GM15510 (cell line): Measurements from ENCODE around the gene COMMD3.

Experiments
- POLR2A ChIP-seq: IDR thresholded peaks from 3 replicates; pipeline ENCODE4 v1.6.1; 2011; ENCODE audit warnings: borderline replicate concordance; ENCODE audit not compliant: insufficient read length; ENCODE audit errors: extremely low read depth

Gene COMMD3

DNA sequence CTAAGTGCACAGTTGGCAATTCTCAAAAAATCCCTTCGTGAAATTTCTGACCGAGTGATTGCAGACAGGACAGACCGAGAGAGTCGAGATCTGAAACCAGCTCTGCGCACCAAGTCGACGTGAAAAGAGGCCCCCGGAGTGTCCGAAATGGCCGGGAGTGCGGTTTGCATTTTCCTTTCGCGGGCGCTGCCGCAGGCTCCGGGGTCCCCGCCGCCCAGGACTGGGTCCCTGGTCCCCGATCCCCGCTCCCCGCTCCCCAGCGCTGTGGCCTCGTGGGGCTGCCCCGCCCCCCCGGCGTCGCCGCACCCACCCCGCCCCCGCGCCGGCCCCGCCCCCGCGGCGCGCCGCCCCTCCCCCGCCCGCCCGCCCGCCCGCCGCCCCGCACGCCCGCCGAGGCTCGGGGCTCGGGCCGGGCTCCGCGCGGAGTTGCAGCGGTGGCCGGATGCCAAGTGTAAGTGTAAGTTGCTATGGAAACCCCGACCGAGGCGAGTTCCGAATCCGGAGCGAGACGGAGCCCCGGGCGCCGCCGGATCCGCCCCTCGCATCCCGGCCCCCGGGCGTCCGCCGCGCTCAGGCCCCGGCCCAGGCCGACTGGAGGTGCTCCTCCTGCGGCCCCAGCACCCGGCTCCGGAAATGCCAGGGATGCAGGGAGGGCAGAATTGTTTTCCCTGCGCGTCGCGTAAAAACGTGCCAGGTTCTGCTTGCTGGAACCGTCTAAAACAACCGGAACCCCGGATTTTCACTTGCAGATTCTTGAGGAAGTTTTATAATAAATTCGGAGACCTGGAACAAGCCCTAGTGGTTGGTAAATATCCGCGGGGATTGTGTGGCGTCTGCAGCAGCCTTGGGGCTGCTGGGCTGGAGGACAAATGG lies 9.3 kb downstream of the COMMD3 start:
- no peak for TF ChIP-seq POLR2A

DNA sequence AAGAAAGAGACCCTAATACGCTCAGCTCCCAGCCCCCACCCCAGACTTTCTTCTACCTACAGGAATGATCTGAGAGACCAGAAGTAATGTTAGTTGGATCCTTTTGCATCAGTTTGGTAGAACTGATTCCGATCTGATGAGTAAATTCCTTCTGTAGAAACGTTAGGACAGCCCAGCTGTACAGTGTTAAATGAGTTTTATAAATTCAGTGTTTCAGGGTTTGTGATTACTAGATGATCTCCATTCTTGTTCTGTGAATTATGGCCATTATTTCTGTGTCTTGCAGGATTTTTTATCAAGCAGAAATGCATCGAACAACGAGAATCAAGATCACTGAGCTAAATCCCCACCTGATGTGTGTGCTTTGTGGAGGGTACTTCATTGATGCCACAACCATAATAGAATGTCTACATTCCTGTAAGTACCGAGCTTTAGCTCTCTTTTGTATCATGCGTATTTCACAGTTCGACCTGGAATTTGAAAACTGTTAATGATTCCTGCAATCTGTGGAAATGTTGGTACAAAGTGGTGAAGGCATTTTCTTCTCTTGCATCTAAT lies 10.0 kb downstream of the COMMD3 start:
- TF ChIP-seq POLR2A = no peak

DNA sequence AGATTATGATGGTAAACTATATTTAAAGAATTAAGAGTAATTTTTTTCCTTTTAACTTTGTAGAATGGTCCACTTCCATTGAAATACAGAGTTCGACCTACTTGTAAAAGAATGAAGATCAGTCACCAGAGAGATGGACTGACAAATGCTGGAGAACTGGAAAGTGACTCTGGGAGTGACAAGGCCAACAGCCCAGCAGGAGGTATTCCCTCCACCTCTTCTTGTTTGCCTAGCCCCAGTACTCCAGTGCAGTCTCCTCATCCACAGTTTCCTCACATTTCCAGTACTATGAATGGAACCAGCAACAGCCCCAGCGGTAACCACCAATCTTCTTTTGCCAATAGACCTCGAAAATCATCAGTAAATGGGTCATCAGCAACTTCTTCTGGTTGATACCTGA lies 13.0 kb downstream of the COMMD3 start:
- no peak for TF ChIP-seq POLR2A

DNA sequence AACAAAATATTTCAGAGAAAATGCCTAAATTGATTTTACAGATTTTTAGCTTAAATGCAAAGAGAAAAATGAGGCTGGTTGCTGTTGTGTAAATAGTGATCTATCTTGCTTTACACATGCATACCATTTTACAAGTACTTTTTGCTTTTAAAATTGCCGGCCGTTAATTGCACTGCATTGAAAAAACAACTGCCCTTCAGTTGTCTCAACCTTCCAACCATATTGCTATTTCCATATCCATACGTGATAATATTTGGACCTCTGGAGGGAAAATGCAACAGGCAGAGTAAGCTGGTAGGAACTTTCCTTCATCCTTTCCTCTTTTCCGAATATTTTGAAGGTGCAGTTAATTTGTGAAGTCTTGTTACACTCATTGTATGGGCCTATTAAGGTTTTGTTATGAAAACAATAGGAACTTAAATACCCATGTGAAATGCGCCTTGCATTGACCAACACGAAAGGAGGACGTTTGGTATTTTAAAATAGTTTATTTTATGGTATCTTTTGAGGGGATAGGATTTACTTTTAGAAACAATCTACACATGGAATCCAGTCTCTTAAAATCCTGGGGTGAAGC lies 16.0 kb downstream of the COMMD3 start:
- TF ChIP-seq POLR2A = no peak

DNA sequence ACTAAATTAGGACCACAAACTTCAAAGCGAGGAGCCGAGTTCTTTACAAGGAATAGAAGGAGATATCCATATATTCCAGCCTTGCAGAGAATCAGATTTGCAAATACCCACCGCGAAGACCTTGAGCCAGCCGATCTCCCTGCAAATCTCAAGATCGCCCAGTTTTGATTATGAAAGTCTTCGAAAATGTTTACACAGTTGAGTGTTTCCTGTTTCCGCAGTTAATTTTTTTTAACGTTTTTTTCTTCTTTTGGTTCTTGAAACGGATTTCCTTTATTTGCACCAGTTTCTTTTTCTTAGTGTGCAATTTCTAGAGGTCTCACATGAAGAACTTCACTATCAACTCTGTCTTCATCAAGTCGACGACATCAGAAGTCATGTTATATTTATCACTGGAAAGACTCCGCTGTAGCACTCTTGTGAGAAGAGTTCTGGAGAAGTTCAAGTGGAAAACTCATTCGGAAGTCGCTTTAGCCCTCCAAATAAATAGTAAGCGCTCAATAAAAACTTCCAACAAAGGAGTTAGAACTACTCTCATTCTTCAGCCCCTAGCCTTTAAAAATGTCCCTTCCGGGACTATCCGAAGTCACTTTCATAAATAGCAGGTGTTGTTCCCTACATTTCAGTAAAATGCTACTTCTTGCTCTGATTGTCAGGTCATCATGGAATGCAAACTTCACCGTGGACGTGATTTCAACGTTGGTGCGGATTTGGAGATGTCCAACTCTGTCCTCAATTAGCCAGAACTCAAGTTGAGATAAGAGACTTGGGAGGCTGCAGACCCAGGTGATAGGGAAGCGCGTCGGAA lies 17.2 kb downstream of the COMMD3 start:
- no peak for TF ChIP-seq POLR2A

DNA sequence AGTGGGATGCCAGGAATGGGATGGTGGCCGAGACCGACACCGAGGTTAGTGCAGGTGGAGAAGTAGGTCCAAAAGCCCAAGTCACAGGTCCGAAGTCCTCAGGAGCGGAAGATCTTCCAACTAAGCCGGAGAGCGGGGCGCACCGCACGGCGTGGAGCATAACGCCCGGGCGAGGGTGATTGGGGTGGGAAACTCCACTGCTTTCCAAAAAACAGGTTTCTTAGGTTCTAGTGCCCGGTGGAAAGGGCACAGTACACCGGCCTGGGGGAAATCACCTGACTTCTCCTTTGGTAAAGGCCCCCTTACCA lies 17.7 kb downstream of the COMMD3 start:
- no peak for TF ChIP-seq POLR2A

DNA sequence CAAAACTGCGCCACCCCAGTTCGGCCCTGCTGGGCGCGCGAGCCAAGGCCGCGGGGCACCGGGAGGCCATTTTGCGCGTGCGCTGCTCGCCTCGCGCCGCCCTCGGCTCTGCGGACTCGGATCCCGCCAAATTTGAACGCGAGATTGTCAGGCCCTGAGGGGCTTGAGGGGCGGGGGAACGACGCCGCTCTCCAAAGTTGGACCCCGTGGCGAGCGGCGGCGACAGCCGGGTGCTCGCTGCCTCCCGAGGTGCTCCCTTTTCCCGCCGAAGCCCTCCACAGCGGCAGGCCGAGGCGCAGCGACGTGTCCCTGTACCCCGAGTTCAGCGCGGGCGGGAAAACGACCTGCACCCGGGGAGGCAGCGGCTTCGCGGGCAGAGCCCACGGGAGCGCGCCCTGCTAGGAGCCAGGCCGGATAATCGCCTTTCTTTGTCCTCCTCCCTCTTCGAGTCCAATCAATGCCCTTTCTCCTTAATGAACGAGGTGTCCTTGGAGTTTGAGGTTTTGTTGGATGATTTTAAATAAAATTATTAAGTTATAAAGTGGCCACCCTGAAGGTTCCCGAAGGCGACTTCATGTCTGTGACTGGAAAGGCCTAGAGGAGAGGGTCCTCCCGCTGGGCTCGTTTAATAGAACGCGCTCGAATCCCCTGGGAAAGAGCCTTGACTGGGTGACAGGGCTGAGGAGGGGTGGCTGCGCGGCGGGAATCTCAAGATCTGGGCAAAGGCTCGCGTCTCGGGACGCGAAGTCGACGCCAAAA lies 18.4 kb downstream of the COMMD3 start:
- no peak for TF ChIP-seq POLR2A

DNA sequence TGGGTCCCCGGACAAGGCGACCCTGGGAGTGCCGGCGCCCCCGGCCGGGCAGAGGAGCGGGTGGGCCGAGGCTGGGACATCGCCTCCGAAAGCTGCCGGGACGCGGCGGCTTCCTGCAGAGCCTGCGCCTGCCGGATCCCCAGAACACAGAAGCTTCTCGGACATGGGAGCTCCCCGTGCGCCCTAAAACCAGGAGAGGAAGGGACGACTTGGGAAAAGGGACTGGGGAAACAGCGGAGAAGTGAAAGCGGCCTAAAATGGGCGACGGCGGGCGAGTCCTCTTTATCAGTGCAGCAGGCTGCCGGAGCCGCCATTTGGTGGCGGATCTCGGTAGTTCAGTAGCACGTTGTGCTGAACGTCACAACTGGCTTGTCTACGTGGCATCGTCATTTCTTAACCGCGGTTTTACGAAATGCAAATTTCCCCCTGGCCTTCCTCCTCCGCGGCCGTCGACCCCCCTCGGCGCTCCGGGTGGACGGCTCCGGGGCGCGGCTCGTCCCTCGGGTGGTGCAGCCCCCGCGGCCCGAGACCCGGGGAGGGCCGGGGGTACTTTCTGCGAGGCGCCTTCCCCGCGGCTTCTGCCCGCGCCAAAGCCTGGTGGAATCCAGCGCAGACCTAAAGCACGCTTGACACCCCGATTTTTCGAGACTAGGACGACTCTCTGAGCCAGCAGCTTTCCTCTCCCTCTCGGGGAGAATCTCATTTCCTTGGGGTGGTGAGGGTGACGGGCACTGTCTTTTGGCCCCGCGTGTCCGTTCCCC lies 19.2 kb downstream of the COMMD3 start:
- TF ChIP-seq POLR2A = peak; percentile 50

DNA sequence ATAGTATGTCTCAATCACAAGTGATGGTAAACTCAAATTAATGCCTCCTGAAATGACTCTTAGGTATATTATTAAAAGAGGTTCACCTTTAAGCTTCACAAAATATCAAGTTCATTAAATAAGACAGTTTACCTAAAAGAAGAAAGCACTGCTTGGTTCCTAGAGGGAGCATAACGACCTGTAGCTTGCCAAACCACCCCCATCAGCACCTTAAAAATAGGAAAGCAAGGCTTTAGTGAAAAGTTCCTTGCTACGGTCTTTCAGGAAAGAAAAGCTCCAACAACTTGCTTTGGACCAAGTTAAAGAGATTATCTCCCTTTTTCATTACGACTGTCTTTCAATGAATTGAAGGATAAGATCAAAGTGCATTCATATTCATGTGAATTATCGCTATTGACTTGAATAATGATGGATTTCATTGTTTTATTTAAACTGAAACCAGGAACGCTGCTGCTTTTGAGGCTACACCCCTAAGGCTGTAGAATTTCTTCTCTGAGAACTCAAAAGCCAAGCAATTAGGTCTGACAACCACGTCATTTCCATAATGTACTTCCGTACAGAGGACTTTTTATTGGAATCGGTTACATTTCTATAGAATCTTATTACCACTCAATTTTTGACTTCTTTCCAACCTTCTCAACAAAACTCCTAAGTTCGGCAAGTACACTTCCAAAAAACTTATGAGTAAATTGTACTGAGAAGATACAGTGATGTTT lies 22.2 kb downstream of the COMMD3 start:
- TF ChIP-seq POLR2A = no peak

DNA sequence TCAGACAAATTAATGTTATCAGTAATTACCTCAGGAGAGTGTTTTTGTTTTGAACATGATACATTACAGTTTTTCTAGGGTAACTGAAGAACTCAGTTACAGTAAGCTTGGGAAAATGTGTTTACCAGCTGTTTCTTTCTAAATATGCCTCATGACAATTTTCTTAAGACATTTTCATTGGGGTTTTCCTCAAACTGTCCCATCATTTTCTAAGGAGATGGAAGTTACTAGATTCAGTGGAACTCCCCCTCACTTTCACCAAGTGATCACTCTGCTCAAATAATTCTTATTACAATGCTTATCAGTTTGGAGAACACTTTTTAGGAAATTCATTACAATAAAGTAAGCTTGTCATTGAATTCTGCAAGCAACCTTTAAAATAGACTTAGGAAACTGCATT lies 22.7 kb downstream of the COMMD3 start:
- TF ChIP-seq POLR2A = no peak

DNA sequence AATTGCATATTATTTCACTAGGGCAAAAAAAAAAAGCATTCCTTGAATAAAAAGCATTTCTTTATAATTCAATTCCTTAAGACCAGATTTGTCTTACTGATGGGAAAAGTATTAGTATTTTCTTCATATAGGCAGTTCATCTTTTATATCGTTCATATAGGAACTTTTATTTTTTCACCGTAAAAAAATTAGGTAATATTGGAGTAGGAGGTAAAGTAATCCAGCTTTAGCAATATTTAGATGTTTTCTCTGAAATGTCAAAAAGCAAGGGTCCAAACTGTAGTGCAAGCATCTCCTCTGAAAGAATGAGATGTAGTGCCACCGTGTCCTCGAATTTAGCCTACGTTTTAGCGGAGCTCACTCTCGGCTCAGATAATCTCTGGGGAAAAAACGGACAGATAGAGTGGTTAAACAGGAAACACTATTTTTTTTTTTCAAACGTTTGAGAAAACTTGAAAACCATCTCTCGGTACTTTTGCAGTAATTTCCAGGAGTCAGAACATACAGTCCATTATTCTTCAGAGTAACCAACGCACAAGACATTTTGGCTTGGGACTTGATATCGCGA lies 23.7 kb downstream of the COMMD3 start:
- TF ChIP-seq POLR2A = no peak

DNA sequence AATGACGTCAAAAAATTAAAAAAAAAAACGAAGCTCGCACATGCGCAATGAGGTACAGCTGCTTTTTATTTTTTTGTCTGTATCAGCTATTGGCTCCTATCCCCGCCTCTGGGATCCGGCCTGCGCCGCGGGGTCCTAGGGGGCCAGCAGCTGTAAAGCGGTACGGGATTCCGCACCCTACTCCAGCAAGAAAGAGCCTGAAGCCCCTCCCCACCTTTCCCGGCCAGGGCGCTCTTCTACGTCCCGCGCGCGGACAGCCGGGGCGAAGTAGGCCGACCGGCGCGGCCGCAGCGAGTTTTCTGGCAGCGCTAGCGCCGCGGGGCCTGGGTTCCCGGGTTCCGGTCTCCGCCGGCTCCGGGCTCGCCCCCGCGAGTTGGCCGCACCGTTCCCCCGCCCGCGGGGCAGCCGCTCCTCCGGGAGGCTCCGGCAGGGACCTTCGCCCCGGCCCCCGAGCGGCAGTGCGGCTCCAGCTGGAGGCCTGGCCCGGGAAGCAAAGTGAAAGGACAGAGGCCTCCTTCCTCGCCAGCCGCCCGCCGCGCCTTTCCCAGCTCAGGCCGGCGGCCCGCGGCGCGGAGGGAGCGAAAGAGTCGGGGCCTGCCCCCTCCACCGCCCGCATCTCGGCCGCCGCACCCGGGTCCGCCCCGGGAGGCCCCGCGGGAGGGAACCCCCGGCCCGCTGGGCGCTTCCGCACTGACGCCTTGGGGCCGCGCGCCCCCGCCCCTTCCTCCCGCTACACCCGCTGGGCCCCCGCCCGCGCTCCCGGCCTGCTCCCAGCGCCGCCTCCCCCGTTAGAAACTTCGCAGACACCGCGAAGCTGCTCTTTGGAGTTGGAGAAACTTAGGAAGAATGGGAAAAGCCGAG lies 24.4 kb downstream of the COMMD3 start:
- TF ChIP-seq POLR2A = peak; percentile 64

DNA sequence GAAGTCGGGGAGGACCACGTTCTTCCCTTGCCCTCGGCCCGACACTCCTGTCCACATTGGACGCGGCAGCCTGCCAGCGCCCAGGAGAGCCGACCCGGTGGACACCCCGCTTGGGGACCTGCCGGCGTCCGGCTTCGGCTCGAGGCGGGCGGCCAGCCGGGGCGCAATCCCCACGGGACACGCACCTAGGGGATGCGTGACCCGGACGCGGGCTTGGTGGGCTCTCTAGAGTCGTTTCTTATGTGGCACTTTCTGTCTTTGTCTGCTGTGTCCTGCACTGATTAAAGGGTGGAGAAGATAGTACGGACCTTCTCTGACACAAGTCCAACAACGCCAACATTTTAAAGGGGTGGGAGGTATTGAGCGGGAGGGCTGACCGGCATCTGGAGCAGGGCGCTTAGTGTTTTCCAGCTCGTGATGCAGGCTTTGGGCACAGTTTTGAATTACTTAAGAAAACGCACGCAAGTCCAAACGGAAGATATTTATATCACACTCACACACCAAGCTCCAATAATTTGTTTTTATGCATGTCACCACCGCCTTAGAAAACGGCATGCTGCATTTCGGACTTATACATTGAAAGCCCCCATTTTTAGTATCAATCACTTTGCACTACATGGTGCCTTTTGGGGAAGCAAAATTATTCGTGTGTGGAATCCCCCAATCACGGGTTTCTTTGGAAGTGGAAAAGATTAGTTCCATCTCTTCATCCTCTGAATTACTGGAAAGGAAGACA lies 25.2 kb downstream of the COMMD3 start:
- TF ChIP-seq POLR2A = no peak
